Stimulated activated CD4-positive, alpha-beta T cell treated with anti-CD3 and anti-CD28 coated beads, Interleukin-1b, Interleukin-23, amount 100 ng/mL, for 48 hours (primary cell): ENCODE results near the gene GSTM5.
"Not testable (repeated sequence)": the region's sequence is repeated elsewhere in the genome, so short reads cannot be mapped to it uniquely, and the experiment has no call there.

Source experiments
- DNase-seq: peaks from one replicate; pipeline ENCODE4 v3.0.0-alpha.2; 2020

GSTM5 gene

DNA sequence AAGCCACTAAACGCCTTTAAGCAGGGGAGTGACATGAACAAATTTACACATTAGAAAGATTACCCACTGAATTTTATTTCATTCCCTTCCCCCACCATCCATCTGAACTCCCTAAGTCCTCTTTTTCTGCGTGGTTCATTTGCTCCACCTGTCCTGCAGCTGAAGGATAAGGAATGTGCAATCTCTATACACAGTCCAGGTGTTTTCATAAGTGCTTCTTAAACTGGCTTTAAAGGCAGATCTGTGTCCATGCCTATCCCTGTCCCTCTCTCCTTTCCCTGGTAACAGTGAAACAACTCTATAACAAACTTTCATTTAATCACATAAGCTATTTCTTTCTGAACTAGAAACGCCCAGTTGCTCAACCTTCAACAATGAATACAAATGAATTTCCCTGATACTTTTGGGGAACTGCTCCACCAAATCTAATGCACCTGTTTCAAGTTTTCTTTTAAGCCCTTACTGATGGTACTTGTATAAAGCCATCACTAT lies 20.4 kb downstream of the GSTM5 start:
- no peak for DNase-seq

DNA sequence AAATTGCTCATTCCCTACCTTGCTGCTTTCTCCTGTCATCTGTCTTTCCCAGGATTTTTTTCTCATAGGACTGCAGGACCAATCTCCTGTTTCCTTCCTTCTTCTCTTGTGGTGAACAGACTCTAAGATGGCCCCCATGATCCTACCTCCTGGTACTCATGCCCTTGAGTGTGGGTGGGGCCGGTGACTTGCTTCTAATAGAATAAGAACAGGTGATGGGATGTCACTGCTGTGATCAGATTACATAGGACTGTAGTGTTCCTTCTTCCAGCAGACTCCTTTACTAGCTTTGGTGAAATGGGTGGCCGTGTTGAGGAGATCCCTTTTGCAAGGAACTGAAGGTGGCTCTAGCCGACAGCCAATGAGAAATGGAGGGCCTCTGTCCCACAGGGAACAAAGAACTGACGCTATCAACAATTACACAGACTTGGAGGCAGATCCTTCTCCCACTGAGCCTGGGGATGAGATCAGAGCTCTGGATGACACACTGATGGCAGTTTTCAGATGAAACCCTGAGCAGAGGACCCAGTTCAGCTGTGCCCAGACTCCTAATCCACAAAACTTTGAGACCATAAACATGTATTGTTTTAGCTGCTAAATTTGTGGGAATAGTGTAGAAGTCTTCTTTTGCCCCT lies 21.3 kb downstream of the GSTM5 start:
- DNase-seq, result no peak

DNA sequence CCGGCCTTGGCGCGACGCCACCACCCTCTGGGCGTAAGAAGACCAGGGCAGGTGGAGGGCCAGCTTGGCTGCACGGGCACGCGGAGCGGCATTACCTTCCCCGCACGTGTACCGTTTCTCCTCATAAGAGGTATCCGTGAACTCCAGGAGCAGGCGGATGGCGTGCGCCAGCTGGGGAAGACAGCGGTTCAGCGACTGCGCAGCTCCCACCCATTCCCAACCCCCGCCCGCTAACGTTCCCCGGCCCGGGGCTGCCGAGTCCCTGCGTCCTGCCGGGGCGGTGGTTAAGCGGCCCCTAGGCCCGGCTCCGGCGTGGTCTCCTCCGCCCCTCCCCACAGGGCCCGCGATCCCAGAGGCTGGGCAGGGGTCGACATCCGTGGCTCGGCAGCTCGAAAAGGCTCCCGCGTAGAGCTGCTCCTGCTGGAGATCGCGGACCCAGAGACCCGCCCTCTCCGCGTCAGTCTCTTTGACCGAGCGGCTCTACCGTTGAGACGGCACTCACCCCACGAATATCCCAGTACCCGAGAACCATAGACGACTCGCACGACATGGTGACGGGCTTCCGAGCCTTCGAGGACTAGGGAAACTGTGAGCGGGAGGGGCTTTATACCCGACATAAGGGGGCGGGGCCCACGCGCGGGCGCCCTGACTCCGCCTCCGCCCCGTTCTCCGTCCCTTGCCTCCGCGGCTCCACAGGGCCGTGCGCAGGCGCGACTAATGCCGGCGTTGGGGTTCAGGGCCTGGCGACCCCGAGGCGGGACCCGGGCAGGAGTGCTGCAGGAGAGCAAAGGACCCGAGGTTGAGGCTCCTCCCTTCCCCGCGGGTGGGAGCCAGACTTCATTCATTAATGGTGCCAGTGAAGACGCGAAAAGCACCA lies 27.9 kb downstream of the GSTM5 start:
- DNase-seq, result peak; percentile 78

DNA sequence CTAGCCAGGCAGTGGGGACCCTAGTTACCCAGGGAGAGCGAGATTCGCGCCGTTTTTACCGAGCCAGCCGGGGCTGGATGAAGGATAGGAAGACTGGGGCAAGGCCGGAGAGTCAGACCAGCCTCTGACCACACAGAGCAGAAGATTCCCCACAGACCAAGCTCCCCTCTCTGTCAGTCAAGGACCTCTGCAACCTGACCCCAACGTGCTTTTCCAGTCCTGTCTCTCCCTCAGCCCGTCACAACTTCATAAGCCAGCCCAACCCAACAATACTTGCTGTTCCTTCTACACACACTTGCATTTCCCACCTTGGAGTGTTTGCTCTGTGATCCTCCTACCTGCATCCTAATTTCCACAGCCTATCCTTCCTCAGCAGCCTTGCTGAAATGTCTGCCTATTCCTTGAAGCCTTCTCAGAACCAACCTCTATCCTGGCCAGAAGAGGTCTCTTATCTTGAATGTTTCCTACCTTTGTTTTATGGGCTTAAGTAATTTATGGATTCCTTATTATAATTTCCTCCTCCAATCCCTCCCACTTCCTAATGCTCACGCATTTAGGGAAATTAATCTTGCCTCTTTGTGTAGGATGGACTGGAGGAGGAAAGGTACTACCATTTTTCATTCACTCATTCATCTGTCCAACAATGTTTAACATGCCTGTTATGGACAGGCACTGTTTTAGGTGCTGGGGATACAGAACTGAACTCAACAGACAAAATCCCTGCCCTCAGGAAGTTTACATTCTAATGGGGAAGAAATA lies 28.7 kb downstream of the GSTM5 start, which contains the start of gene GSTM3:
Gene GSTM3 (minus strand): TSS at position 424 of the 759 bp plus-strand sequence. CDS start 751 bp downstream, outside the sequence.
- no peak for DNase-seq

DNA sequence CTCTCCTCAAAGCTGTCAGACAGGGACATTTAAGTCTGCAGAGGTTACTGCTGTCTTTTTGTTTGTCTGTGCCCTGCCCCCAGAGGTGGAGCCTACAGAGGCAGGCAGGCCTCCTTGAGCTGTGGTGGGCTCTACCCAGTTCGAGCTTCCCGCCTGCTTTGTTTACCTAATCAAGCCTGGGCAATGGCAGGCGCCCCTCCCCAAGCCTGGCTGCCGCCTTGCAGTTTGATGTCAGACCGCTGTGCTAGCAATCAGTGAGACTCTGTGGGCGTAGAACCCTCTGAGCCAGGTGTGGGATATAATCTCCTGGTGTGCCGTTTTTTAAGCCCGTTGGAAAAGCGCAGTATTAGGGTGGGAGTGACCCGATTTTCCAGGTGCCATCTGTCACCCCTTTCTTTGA lies 36.3 kb downstream of the GSTM5 start:
- DNase-seq, result not testable (repeated sequence)

DNA sequence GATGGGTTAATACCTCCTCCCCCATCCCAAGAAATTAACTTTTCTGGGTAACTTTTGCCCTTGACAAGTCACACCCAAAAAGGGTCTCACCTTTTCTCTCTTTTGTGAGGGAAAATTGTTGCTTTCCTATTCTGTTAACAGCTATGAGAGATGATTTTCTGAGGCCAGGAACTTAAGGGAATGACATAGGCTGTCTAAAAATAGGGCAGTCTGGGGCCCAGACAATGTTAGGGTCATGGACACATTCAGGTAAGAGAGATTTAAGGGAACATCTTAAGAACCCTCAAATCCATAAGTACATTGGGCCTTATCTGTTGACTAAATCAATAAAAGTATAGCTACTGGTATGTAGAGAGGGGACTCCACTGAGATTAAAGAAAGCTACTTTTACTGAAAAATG lies 37.2 kb downstream of the GSTM5 start:
- no peak for DNase-seq

DNA sequence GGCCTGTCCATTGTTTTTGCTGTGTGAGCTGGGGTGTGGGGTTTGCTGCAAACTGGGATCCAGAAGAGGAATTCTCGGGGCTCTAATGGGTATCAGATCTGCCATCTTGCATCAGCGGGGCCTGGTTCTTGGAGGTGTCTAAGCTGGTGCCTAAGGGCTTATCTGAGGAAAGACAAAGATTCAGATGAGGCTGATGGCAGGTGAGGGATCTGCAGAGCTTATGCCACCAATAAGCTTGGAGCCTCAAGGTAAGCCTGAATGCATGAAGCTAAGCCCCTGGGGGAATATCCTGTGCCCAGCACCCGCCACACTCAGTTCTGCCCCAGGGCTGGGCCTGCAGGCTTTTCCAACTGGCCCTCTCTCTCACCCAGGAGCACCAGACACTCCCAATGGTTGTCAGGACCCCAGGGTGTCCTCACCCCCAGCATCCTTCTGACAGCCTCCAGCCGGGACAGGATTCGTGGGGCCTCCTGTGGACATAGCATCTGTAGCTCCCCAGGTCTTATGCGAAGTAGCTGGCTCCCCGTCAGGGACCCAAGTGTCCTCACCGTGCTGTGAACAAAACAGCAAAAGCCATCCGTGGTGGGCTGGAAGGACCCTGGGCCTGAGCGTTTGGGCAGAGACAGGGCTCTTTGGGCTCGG lies 38.3 kb downstream of the GSTM5 start:
- DNase-seq, result no peak

DNA sequence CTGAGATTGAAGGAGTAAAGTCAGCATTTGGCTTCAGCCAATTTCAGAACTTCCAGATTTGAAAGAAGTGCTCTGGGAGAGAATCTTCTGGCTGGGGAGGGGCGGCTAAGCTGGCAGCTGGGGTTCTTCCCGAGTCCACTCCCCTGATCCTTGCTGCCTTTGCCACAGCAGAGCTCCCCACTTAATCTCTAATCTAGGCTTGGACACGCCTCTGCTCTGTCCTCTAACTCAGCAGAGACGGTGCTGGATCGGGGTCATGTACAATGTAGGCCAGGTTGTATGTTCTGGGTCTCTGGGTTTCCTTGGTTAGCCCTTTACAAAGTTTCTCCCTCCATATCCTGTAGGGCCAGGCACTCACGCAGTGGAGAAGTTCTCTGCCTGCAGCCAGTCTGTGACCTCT lies 38.9 kb downstream of the GSTM5 start:
- DNase-seq, result no peak

DNA sequence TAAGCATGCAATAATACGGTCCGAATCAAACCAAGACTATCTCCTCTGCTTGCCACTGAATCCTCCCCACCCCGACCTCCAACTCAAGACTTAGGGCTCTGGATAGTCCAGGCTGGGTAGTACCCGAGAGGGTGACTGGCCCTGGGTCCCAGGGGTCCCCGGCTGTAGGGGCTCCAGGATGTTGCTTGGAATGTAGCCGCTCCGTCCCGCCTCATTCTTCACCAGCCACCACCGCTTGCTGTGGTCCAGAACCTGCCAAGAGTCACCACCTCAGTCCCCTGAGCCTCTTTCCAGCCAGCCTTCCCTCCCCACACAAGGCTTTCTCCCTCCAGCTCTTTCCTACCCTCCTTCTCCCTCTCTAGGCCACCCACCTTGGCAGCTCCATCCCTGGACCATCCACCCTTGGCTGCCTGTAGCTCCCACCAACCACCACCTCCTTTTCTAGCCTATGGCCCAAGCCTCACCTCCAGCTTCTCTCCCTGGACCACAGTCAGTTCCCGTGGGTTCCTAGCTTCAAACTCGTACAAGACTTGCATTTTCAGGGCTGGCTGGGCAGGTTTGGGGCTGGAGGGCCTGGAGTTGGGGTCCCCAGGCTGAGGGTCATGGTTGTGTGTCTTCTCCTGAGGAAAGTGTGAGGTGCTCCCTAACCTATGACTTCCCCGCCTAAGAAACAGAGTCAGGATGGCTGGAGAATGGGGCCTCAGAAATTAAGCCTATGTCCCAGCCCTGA lies 39.6 kb downstream of the GSTM5 start:
- DNase-seq, result no peak

DNA sequence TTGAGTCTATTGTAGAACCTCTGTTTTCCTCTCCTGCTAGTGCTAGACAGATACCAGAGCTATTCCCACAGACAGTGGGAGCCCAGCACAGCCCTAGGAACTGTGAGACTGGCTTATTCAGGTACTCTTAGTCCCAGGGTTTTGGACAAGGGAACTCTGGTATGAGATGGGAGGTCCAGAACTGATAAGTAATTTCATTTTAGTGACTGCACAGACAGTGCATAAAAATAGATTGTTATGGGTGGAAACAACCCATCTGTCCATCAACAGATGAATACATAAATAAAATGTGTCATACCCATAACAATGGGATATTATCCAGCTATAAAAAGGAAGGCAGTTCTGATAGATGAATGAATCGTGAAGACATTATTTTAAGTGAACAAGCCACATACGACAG lies 42.7 kb downstream of the GSTM5 start:
- DNase-seq, result no peak

DNA sequence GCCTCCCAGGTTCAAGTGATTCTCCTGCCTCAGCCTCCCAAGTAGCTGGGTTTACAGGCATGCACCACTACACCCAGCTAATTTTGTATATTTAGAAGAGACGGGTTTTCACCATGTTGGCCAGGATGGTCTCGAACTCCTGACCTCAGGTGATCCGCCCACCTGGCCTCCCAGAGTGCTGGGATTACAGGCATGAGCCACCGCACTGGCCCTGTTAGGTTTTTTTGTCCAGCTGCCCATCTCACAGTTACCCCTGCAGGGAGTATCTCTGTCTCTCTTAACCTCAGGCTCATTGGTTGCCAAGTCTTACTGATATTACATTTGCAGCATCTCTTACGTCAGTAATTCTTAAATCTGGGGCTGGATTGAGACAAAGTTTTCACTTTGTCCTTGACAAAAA lies 44.3 kb downstream of the GSTM5 start:
- DNase-seq, result not testable (repeated sequence)

DNA sequence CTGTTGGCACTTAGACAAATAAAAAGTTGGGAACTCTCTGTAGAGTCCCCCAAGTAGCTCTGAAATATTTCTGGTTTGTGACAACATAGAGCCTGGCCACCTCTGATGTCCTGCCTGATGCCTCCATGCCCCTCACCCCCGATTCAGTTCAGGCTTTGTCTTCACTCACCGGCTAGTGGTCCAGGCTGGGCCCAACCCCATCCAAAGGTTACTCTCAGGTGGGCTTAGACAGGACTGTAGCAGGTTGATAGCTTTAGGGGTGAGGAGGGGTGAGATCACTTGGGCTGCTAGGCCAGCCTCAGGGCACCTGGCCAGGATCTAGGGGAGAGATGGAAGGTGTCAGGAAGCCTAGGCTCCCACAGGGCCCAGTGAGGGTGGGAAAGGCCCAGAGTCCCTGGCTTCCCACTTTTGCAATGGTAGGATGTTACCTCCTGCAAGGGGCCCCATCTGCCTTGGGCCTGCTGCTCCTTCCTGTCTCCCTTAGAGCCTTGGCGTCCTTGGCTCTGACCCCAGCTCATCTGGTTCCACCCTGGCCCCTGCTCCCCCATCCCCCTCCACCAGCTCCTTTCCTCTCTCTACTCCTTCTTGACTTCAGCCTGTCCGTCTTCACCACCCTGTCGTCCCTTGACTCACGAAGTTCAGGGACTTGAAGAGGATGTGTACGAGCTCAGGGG lies 44.9 kb downstream of the GSTM5 start:
- no peak for DNase-seq

DNA sequence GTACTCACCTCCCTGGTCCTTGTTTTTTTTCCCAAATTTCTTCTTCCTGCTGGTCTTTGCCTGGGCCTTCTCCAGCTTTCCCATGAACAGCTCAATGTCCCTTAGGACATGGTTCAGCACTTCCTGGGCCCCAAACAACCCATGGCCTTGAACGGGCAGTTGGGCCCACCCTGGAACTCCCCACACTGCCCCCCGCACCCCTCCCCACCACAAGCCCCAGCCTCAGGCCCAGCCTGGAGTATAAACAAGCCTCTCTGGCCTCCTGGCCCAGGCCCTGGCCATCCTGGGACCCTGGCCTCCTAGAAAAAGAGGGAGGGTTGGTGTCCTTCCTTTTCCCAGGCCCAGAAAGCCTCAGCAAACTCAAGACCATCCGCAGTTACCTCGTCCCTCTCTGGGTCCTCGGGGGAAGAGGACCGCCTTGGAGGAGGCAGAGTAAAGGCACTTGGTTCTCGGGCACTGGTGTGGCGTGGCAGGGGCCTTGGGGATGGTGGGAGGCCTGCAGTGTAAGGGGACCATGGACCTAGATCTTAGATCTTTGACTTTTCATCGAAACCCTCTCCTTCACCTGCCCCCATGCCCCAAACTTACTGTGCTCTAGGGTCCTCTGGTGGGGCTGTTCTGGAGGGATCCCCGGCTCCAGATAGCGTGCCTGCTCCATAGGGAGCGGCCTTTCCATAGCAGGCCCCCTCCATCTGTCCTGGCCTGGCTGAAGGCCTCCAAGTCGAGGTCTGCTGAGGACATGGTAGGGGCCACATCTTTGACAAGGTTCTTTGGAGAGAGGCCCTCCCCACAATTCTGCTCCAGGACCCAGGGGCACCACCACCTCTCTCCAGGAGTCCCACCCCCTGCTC lies 46.1 kb downstream of the GSTM5 start:
- DNase-seq, result no peak

DNA sequence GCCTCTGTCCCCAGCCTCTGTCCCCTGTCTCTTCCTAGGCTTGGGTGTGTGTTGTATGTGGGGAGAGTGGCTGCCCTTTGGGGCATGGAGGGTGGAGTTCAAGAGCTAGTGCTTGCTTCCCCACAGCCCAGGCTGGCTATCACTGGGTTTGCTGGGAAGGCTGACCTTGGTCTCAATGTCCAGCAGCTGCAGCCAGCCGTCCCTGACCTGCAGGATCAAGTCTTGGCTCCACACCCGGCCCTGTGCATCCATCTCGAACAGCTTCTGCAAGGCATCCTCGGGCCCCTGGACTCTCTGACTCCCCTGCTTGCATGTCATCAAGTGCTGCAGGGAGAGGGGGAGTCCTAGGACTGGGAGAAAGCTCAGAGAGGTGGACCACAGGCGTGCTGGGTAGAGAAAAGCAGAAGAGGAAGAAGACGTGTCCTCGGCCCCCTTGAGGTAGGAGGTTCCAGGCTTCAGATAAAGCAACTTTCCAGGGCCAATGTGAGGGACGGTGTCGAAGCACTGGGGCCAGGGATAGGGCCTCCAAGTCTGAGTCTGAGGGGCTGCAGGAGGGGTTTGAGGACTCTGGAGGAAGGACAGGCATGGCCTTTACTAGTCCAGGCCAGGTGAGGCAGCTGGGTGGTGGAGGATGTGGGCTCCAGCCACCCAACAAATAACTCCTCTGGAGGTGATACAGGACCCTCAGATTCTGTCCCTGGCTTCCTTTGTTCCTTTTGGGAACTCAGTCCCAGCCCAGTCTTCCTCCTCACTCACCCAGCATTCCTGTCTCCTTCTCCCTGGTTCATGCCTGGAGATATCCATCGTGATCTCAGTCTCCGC lies 47.7 kb downstream of the GSTM5 start:
- no peak for DNase-seq

DNA sequence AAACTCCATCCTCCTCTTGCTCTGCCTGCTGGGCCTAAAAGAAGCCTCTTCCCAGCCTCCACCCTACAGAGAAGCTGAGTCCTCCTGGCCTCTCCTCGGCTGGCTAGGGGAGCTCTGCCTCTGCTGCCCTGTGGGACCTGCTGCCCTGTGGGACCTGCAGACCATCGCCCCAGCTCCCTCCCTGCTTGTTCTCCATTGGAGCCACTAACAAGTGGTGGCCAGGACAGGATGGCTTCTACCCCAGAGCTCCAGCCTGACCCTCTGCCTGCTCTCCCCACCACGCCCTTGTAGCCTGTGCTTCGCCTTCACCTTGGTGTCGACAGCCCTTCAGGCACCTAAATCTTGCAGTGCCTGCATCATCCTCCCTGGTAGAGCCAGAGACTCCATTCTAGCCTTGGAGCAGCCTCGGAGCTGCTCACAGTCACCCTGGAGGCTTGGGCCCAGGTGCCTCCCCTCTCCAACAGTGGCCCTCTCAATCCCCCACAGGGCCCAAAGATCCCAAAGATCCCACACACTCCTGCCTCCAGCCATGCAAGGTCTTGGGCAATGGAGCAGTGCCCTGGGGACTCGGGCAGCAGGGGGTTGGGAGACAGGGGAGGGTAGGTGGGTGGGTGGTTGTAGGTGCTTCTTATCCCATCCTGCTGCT lies 48.7 kb downstream of the GSTM5 start:
- DNase-seq, result no peak

DNA sequence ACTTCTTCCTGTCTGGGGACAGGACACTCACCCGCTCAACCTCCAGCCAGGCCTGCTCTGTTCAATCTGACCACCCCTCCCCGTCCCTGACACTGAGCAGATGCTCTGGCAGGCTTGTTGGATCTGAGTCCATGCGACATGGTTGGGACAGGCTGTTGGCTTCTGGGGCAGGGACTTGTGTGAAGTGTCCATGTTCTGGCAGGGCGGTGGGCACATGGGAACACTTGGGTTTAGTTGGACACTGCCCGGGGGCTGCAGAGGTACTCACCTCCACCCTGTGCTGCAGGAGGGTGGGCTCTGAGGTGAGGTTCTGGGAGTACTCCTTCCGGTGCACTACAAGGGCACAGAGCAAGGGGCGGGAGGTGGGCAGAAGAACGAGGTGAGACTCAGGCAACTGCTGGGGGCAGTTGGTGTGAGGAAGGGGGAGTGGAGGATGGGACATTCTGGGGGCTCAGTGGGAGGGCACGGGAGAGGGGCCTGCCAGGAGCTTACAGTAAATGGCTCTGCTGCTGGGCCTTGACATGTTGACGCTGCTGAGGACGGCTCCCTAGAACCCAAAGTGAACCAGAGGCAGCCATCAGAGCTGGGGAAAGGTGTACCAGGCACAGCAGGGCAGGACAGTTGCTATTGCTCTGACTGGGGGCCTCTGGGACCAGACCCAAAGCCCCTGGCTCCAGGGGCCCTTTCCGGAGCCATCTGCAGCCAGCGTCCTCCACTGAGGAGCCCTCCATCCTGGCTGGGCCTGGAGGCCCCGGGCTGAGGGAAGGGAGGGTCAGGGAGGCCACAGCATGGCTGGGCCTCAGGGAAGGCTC lies 49.4 kb downstream of the GSTM5 start:
- DNase-seq, result no peak

DNA sequence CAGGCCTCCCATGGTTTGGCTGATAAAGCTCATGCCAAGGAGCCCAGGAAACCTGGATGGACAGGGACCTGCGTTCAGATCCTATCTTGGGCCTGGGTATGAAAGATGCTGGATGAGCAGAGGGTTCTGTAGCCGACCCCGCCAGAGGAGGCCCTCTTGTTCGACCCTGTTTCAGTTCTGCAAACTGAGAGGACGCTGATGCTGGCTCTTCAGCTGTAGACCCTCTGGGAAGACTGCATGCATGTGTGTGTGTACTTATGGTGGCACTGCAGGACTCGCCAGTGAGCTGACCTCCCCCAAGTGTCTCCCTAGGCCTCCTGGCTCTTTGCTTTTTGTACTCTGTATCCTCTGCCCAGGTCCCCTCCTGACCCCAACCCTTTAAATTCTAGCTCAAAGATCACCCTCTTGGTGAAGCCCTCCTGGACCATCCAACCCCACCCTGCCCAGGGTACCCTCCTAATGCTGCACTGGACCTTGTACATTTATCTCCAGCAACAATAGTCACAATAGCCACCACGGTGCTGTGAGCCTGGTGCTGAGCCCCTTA lies 50.1 kb downstream of the GSTM5 start:
- DNase-seq, result no peak
